Neural crest cell (in vitro differentiated cells): Measurements from ENCODE around the gene ITPKC. TPM values are rescaled to one million over a fixed set of nuclear protein-coding genes. Genes with fewer than 3 reads are reported as not detected.
A peak's percentile ranks its signal among the peaks of the same experiment; 100 is the strongest.

Experiments used
- DNase-seq: peaks from one replicate; pipeline ENCODE4 v3.0.0; 2021; ENCODE audit warnings: low read depth, mixed read lengths, low spot score
- H3K27ac Mint-ChIP-seq: one replicate; pipeline ENCODE4 v1.8.0; 2021; ENCODE audit warnings: mild to moderate bottlenecking, mixed read lengths; ENCODE audit not compliant: unreplicated experiment
- H3K27me3 Mint-ChIP-seq: 2 replicates; pipeline ENCODE4 v1.8.0; 2021; ENCODE audit warnings: low read depth, mild to moderate bottlenecking, mixed read lengths
- H3K36me3 Mint-ChIP-seq: 2 replicates; pipeline ENCODE4 v1.8.0; 2021; ENCODE audit warnings: low read depth, mild to moderate bottlenecking, mixed read lengths
- H3K4me1 Mint-ChIP-seq: 2 replicates; pipeline ENCODE4 v1.8.0; 2021; ENCODE audit warnings: mixed read lengths
- H3K4me3 Mint-ChIP-seq: one replicate; pipeline ENCODE4 v1.8.0; 2021; ENCODE audit warnings: mild to moderate bottlenecking, mixed read lengths
- H3K9me3 Mint-ChIP-seq: 2 replicates; pipeline ENCODE4 v1.8.0; 2021; ENCODE audit warnings: mixed read lengths
- CTCF ChIP-seq: fragments of 200-600 bp; sonication (generic); conservative IDR thresholded peaks from 2 replicates; pipeline ENCODE4 v1.5.0; 2021; ENCODE audit warnings: antibody characterized with exemption, mild to moderate bottlenecking
- total RNA-seq: library from RNA; stranded (reverse); gene quantifications from 2 replicates; pipeline ENCODE4 v1.2.1, GENCODE V29; 2021

The ITPKC gene
- total RNA-seq, 1 donor from 2014 or later, result 13.9 TPM

- H3K27me3 Mint-ChIP-seq, result no peaks in the 10 kb centered on the region
- H3K36me3 Mint-ChIP-seq, result peaks cover 2% of the 10 kb centered on the region
- no peak for DNase-seq
- peaks cover 67% of the 10 kb centered on the region for H3K4me1 Mint-ChIP-seq
- H3K4me3 Mint-ChIP-seq, result peak overlapping the region; percentile 95
- peak overlapping the region; percentile 19 for H3K27ac Mint-ChIP-seq
- no peak for TF ChIP-seq CTCF
- no peaks in the 10 kb centered on the region for H3K9me3 Mint-ChIP-seq
Observed at GRCh38 chr19:40717325-40717879, 490 bp downstream of the ITPKC start.

- TF ChIP-seq CTCF, result no peak
- Mint-ChIP-seq H3K36me3 (peaks cover 2% of the 10 kb centered on the region), H3K27ac (no peak overlapping the region), H3K4me3 (peak overlapping the region; percentile 95), H3K27me3 (no peaks in the 10 kb centered on the region), H3K9me3 (no peaks in the 10 kb centered on the region), H3K4me1 (peaks cover 69% of the 10 kb centered on the region)
- no peak for DNase-seq
Observed at GRCh38 chr19:40717880-40718773, 1.2 kb downstream of the ITPKC start.

GRCh38 chr19:40718774-40719391 lies 2.0 kb downstream of the ITPKC start:
- no peak for DNase-seq
- peaks cover 4% of the 10 kb centered on the region for H3K36me3 Mint-ChIP-seq
- no peaks in the 10 kb centered on the region for H3K27me3 Mint-ChIP-seq
- no peak for TF ChIP-seq CTCF
- no peaks in the 10 kb centered on the region for H3K9me3 Mint-ChIP-seq
- H3K4me1 Mint-ChIP-seq, result peaks cover 66% of the 10 kb centered on the region
- no peak overlapping the region for H3K27ac Mint-ChIP-seq
- H3K4me3 Mint-ChIP-seq, result peak overlapping the region; percentile 95

- peaks cover 3% of the 10 kb centered on the region for H3K36me3 Mint-ChIP-seq
- H3K4me3 Mint-ChIP-seq, result peak overlapping the region; percentile 95
- H3K27ac Mint-ChIP-seq, result no peak overlapping the region
- H3K9me3 Mint-ChIP-seq, result no peaks in the 10 kb centered on the region
- peaks cover 64% of the 10 kb centered on the region for H3K4me1 Mint-ChIP-seq
- H3K27me3 Mint-ChIP-seq, result no peaks in the 10 kb centered on the region
- TF ChIP-seq CTCF, result no peak
- DNase-seq, result no peak
Observed at GRCh38 chr19:40719414-40719894, 2.5 kb downstream of the ITPKC start.

- H3K27ac Mint-ChIP-seq, result no peak overlapping the region
- peaks cover 3% of the 10 kb centered on the region for H3K36me3 Mint-ChIP-seq
- no peaks in the 10 kb centered on the region for H3K27me3 Mint-ChIP-seq
- H3K4me3 Mint-ChIP-seq, result peak overlapping the region; percentile 75
- peaks cover 47% of the 10 kb centered on the region for H3K4me1 Mint-ChIP-seq
- DNase-seq, result no peak
- H3K9me3 Mint-ChIP-seq, result no peaks in the 10 kb centered on the region
- TF ChIP-seq CTCF, result no peak
Observed at GRCh38 chr19:40721140-40721486, 4.2 kb downstream of the ITPKC start.
